Measurements from ENCODE around the gene MOXD1.
"Not testable (repeated sequence)": the region's sequence is repeated elsewhere in the genome, so short reads cannot be mapped to it uniquely, and the experiment has no call there.

MOXD1 gene

DNA sequence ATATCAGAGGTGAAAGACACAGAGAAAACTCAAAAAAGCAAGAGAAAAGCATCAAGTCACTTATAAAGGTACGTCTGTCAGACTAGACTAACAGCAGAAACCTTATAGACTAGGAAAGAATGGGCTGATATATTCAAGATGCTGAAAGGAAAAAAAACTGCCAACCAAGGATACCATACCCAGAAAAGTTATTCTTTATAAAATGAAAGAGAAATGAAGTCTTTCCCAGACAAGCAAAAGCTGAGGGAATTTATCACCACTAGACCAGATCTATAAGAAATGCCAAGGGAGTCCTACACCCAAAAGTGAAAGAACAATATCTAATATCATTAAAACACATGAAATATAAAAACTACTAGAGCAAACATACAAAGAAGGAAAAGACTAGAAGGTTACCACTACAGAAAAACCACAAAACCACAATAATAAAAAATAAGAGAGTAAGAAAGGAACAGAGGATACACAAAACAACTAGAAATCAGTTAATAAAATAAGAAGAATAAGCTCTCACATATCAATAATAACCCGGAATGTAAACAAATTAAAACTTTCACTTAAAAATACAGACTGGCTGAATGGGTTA is 6.2 kb downstream of the MOXD1 start:
- no peak for DNase-seq

DNA sequence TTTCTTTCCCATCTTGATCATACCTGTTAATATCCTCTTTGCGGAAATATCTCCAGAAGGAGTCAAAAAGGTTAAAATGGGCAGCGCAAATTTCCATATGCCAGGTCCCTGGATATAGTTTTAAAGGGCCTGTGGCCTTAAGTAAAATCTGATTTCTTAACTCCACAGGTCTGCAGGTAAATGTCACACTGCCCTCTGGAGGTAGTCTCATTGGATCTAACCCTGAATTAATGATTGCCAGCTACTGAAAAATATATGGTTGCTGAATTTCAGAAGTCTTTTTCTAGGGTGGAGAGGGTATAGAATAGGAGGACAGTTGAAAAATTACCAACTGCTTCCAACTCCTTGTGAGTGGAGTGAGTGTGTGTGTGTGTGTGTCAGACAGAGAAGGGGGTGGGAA is 8.5 kb downstream of the MOXD1 start:
- DNase-seq, result no peak

DNA sequence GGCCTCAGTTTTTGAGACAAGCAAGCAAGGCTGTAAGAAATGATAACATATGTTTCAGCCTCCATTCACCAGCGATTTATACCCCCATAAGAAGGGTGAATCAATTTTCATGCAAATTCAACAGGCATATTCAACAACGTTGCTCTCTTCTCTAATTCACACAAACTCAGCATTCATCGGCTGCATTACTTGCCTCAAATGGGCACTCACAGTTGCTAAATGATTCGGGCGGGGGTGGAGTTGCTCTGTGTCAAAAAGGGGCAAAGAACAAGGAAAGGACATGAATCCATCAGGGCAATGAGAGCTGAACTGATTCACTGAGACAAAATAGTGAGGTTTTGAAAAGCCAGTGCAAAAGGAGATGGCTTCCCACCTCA is 9.0 kb downstream of the MOXD1 start:
- no peak for DNase-seq

DNA sequence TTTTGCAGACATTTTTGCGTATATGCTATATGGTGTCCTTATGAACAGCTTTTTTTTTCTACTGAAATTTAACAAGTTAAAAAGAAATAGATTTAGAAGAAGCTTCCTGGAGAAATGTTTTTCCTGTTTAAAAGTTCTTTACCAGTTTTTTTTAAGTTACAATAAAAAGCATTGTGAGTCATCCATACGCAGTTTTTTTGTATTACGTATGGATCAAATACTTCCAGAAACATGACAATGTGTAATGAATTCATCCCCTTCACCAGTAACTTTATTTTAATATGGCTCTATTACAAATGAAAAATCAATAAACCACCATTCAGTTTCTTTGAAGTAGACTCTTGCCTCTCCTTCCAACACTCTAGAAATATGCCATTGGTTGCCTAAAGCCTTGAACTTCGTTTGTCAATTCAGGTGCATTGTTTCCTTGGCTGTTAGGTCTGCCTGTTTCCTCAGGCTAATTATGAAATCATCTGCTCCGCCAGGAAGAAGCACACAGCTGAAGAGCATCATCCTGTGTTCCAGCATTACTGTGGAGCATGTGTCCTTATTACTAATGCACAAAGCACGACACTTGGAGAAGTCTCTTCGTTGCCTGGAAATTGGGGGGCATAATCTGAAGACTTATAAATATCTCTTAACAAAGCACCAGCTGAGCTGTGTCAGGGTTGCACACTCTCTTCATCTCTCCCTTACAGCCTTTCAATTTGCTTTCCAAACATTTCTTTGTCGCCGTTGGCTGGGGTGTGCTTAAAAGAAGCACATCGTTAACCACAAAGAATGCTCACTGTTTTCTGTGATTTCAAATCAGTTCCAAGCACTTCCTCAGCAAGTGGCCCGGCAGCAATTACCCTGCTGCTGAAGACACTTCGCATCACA is 9.6 kb downstream of the MOXD1 start:
- no peak for DNase-seq

DNA sequence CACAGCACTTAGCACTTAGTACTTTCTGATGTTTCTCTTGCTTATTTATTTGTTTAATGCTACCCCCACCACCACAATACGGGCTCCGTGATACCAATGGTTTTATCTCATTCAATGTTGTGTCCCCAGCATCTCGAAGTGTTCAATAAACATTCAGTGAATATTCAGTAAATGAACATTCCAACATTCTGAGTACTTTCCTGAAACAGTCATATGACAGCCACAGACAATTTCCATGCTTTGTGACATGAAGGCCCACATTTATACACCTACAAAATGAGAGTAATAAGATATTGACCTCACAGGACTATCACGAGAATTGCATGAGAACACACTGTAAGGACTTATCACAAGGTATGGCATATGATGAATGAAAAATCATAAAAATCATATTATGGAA is 10.8 kb downstream of the MOXD1 start:
- DNase-seq, result no peak

DNA sequence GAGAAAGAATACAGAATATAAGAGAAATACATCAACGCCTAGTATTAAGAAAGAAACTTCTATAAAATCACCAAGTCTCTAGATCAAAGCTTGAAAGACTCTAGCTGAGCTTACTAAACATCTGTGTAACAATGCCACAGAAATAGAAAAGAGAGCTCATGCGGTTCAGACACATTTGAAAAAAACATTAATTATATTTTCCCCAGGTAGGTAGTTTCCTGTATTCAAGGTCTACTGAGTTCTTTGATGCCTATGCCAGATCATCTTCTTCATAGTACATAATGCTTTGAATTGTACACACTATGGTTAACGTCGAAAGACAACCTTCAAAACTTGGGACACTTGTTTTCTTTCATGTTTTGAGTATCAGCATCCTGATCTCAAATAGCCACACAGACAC is 11.3 kb downstream of the MOXD1 start:
- no peak for DNase-seq

DNA sequence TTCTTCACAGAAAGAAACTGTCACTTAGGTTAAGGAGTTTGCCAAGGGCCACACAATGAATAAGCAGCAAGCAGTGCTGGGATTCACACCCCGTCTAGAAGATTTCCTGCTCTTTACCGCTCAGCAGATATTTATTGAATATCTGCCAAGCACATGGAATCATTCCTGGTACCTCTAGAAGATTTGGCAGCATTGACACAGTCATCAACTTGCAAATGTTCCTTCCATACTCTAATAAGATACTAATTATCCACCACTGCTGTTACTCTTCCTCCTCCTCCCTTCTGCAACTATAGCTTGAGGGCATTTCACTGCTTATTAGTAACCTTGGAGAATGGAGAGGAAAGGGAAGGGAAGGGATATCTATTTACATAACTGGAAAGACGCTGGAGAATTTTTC is 13.0 kb downstream of the MOXD1 start:
- DNase-seq, result no peak

DNA sequence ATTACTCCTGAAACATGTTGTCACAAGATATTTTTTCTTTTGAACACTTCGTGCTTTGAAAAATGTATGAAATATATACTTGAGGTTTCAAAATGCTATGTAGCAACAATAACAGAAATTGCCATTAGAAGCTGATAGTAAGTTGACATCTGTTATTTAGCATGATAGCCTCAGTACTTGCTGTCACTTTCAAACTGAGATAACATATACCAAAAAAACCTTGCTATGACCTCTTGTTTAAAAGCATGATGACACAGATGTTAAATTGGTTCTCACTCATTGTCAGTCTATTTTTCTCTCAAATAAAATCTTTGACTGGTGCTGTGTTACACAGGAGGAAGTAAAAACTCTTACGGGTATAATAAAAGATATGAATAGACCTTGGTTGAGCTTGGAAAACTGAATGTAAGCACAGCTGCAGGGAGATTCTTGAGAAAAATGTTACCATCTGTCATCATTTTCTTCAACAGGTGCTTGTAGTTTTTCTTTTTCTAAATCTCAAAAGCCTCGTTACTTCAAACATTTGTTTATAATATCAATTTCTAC is 18.6 kb downstream of the MOXD1 start:
- DNase-seq, result no peak

DNA sequence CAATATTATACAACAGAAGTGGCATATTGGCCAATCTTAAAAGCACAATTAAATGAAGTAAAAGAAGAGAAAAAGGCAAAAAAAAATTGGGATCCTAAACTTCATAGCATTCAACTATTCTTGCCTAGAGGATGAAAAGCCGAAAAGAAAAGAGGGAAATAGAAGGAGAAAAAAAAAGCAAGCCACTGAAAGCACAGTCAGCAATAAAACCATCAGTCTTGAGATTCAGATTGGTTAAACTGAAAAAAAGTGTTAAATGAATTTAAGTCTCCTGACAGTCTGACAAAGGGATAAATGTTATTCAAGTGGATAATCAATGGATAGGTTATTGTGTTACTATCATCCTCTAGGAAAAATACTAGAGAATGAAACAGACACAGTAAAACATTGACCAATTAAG is 19.9 kb downstream of the MOXD1 start:
- DNase-seq, result no peak

DNA sequence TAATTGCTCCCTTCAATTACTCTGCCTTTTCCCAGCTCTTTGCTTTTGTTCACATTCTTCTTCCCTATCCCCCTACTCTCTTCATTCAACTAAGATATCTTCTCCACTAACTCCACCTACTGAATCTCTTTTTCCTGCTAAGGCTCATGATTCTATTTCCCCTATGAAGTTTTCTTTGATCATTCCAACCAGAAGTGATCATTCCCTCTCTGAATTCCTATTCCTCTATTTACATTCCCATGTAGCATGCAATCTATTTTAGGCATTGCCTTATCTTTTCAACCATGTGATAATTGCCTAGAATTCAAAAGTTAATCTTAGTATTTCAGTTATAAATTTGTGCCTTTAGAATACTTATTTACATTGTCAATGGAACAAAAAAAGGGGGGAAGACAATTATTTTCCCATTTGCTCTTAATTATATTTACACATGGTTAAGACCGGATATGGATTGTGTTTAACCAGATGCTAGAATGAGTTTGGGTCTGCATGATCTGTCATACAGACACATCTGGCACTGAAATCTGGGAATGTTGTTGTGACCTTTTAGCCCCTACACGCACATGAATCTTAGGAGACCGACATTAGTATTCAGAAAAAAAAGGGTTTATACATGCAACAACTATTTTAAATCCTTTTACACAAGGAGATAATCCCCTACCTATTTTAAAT is 20.8 kb downstream of the MOXD1 start:
- DNase-seq, result no peak

DNA sequence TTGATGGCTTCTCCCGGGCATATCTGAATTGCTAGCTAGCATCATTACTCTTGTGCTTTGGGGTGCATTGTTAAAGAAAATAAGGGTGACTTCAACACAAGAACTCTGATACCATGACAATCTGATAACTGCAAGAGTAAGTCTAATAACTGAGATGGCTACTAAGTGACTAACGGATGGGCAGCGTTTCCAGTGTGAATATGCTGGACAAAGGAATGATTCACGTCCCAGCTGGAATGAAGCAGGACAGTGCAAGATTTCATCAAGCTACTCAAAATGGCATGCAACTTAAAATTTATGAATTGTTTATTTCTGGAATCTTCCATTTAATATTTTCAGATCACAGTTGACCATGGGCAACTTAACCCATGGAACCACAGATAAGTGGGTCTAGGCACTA is 31.7 kb downstream of the MOXD1 start:
- peak; percentile 31 for DNase-seq

DNA sequence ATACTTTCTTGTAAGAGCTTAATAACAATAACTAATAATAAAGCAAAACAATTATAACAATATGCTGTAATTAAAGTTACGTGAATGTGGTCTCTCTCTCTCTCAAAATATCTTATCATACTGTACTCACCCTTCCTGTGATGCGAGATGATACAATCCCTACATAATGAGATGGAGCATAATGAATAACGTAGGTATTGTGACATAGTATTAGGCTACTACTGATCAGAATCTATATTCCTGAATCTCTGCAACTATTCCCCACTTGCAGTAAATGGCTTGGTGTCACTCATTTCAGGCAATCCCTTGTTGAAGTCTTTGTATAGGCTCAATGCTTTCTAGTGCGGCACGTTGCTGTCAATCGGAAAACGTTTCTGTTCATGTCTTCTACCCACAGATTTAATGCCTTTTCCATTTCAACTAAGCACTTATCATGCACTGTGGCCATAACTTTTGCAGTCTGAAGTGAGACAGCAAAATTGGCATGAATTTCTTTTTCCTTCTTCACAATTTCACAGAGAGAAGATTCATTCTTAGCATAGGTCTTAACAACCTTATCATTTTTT is 32.3 kb downstream of the MOXD1 start:
- no peak for DNase-seq

DNA sequence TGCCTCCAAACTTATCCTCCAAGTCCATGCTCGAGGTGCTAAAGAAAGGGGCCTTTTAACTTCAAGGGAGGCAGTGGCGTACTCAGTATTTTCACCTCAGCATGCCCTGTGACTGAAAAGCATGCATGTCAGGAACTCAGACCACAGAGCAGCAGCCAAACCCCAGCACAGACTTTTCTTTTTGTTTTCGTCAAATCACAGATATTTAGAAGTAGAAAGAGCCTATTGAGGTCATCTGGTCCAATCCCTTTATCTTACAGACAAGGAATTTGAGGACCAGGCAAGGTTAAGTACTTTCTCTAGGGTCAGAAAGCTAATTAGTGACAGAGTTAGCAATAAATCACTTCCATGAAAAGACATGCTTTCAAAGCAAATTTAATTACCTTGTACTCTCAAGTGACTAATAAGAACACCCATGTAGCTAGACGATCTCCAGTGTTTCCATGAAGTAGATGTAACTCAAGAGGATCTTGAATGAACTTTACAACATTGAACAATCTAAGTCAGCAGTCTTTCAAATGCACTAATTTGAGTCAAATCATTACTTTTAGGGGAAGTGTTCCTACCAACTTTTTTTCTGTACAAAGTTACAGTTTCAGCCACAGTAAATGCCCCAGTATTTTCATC is 35.9 kb downstream of the MOXD1 start:
- DNase-seq, result no peak

DNA sequence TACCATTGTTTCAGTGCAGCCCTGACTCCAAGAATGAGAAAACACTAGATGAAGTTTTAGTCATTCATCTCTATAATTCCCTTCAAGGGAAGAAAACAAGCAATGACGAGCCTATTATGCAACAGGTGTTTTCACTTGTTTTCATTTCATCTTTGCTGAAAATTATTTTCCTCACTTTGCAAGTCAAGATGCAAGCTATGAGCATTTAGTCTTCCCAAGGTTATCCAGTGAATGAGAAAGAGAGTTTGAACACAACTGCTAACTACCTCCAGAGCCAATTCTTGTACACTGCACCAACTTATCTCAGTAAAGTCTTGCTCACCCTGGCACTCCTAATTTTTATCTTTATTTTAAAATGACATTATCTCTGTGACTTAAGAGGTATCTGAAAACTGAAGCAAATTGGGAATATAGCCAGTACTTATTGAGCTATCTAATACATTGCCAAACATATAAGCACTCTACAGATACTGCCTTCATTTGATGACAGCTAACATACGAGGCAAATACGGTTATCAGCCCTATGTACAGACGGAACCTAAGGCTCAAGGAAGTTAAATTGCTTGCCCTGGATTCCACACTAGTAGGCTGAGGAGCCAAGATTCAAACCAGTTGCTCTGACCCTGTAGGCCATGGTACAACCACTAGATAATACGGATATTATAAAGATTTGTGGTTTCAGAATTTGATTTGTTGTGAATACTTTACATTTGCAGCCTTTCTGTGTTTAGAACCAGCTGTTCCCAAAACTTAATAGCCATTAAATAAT is 36.8 kb downstream of the MOXD1 start:
- DNase-seq, result no peak

DNA sequence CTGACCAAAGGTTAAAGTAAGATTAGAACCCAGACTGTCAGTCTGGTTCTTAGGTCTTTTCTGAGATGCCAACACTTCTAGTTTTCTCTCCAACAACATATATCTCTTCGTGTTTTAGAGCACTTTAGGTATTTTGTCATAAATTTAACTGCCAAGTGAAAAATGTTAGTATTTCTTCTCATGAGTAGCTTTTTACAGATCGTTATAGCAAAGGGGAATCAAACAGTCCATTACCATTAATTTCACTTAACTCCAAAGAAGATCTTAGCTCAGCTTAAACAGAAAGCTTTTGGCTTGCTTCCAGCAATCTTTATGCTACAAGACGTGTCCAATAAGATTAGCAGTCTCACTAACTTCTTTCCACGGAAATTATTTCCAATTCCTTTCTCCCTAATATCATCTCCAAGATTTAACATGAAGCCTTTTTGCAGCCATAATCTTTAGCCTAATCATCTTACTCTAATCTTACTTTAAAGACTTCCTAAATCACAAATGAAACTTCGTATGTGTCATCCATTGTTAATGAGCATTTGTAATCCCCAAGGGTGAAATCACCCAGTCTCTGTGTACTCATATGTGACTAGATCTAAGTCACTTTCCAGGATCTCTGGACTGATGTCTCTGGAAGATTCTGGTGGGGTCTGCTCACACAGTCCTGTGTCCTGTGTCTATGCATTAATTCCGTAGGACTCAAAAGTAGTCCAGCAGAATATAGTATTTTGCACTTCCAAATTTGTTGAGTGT is 38.7 kb downstream of the MOXD1 start:
- no peak for DNase-seq

DNA sequence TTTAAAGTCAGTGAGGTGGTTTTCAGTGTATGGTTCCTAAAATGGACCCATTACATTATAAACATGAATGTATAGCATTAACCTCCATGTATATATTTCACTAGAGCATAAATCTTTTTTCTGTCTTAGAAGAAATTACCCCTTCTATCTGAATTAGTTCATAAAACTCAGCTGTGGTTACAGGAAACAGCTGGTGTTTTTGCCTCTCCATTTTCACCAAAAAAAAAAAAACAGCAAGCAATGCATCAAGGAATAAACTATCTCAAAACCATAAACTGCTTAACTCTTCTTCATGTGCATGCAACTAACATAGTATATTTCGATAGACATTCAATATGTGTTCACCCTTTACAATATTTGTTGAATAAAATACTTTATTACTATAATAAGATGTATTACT is 40.2 kb downstream of the MOXD1 start:
- DNase-seq, result no peak

DNA sequence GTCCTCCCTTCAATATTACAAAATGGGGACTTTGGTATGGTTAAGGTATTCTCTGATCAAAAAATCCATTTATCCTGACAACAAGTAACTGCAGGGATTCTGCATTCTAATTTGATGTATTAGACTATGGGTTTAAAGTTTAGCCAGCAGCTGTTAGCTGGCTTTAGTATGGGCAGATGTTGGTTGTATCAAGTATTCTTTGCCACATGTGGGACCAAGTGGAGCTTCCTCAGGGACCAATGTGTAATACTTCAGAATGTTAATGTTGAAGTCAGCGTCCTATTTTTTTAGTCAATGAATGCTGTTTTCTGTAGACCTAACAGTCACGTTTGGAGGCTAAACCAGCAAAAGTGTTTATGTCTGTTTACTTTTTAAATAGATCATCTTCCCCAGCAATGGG is 41.4 kb downstream of the MOXD1 start:
- DNase-seq, result no peak

DNA sequence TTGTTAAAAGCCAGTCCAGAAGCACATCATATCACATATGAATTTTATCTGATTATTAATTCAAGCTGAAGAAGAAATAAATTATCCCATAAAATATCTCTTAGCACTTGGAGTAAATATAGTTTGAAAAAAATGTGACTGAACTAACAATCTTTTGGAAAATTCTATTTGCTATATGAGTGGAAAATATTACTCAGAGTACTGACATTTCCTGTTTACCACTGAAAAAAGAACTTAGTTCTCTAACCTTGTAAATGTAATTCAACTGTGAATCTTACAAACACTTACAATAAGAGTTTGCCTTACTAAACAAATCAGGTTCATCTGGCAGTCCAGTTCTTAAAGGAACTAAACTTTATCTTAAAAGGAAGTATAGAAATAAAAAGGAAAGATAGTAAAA is 44.2 kb downstream of the MOXD1 start:
- DNase-seq, result no peak

DNA sequence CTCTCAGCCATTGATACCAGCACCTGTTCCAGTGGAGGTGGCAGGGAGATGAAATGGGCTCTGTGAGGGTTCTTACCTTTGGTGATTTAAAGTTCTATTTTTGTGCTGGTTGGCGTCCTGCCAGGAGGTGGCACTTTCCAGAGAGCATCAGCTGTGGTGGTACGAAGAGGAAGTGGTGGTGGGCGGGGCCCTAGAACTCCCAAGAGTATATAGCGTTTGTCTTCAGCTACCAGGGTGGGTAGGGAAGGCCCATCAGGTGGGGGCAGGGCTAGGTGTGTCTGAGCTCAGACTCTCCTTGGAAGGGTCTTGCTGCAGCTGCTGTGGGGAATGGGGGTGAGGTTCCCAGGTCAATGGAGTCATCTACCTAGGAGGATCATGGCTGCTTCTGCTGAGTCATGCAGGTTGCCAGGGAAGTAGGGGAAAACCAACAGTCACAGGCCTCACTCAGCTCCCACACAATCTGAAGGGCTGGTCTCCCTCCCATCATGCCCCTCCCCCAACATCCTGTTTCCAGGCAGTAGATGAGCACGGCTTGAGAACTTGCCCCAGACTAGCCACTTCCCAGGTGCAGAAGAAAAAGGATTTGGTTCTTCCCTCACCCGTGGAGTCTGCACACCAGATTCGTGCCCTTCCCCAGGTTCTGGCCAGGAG is 46.6 kb downstream of the MOXD1 start:
- peak; percentile 56 for DNase-seq

DNA sequence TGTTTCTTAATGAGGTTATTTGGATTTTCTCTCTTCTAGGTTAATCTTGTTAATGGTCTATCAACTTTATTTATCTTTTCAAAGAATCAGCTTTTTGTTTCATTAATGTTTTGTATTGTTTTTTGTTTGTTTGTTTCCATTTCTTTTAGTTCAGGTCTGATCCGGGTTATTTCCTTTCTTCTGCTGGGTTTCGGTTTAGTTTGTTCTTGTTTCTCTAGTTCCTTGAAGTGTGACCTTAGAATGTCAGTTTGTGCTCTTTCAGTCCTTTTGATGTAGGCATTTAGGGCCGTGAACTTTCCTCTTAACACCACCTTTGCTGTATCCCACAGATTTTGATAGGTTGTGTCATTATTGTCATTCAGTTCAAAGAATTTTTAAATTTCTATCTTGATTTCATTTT is 49.3 kb downstream of the MOXD1 start:
- DNase-seq, result not testable (repeated sequence)

DNA sequence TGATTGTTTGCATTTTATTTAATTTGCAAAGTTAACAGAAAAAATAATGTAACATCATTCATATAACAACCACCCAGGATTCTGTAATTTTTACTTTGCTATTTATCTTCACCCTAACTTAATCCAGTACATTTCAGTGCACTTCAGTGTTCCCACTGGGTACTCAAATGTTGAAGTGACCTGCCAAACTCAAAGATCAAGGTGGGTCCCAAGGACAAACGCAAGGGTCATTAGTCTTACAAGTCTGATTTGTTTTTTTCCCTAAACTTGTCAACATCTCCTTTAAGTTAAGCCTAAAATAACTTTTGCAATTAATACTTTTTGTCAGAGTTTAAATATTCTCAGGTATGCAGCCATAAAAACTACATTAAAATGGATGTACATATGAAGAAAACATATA is 53.0 kb downstream of the MOXD1 start:
- DNase-seq, result no peak

All from NCI-H226 (cell line).